ENCODE measurements around the gene MAP3K20.

GRCh38 chr2:173034143-173034542 lies 41.5 kb upstream of the MAP3K20 start:
- TF ChIP-seq TEAD1 (CRISPR knock-in tag; IDR thresholded peaks at IDR 0.05) (no peak), IRF1 (CRISPR knock-in tag; IDR thresholded peaks at IDR 0.05) (no peak), CTCF (IDR thresholded peaks at IDR 0.05) (no peak), IRF2 (CRISPR knock-in tag; IDR thresholded peaks at IDR 0.05; ENCODE audit: borderline replicate concordance, low read depth) (no peak), FOXP1 (CRISPR knock-in tag; IDR thresholded peaks at IDR 0.05; ENCODE audit: borderline replicate concordance) (no peak), MAX (CRISPR knock-in tag; IDR thresholded peaks at IDR 0.05) (no peak)

Data from WTC11 (cell line).